ENCODE results near the gene DNMT3B.

The DNMT3B gene

GRCh38 chr20:32839982-32840285 lies 77.7 kb downstream of the DNMT3B start:
- peaks cover 15% of the 10 kb centered on the region for H3K36me3 ChIP-seq (ENCODE audit: control insufficient read depth, insufficient read depth, low read length)
- H3K9me3 ChIP-seq (ENCODE audit: control insufficient read depth, low read length): no peaks in the 10 kb centered on the region
- no peaks in the 10 kb centered on the region for H3K27me3 ChIP-seq (ENCODE audit: control insufficient read depth, insufficient read depth, low read length)
- no peak overlapping the region for H3K4me3 ChIP-seq (ENCODE audit: low read length)
- H3K4me1 ChIP-seq (ENCODE audit: control insufficient read depth, insufficient read depth, low read length): no peaks in the 10 kb centered on the region
- H3K9ac ChIP-seq (ENCODE audit: low read length): no peak overlapping the region

GRCh38 chr20:32841174-32841573 lies 79.0 kb downstream of the DNMT3B start:
- Histone ChIP-seq H3K36me3 (ENCODE audit: control insufficient read depth, insufficient read depth, low read length) (peaks cover 15% of the 10 kb centered on the region), H3K4me3 (ENCODE audit: low read length) (no peak overlapping the region), H3K4me1 (ENCODE audit: control insufficient read depth, insufficient read depth, low read length) (no peaks in the 10 kb centered on the region), H3K9me3 (ENCODE audit: control insufficient read depth, low read length) (no peaks in the 10 kb centered on the region), H3K9ac (ENCODE audit: low read length) (no peak overlapping the region), H3K27me3 (ENCODE audit: control insufficient read depth, insufficient read depth, low read length) (no peaks in the 10 kb centered on the region)

GRCh38 chr20:32841632-32842031 lies 79.4 kb downstream of the DNMT3B start:
- peaks cover 16% of the 10 kb centered on the region for H3K36me3 ChIP-seq (ENCODE audit: control insufficient read depth, insufficient read depth, low read length)
- no peak overlapping the region for H3K9ac ChIP-seq (ENCODE audit: low read length)
- H3K9me3 ChIP-seq (ENCODE audit: control insufficient read depth, low read length): no peaks in the 10 kb centered on the region
- no peaks in the 10 kb centered on the region for H3K4me1 ChIP-seq (ENCODE audit: control insufficient read depth, insufficient read depth, low read length)
- H3K4me3 ChIP-seq (ENCODE audit: low read length): no peak overlapping the region
- H3K27me3 ChIP-seq (ENCODE audit: control insufficient read depth, insufficient read depth, low read length): no peaks in the 10 kb centered on the region

DNA sequence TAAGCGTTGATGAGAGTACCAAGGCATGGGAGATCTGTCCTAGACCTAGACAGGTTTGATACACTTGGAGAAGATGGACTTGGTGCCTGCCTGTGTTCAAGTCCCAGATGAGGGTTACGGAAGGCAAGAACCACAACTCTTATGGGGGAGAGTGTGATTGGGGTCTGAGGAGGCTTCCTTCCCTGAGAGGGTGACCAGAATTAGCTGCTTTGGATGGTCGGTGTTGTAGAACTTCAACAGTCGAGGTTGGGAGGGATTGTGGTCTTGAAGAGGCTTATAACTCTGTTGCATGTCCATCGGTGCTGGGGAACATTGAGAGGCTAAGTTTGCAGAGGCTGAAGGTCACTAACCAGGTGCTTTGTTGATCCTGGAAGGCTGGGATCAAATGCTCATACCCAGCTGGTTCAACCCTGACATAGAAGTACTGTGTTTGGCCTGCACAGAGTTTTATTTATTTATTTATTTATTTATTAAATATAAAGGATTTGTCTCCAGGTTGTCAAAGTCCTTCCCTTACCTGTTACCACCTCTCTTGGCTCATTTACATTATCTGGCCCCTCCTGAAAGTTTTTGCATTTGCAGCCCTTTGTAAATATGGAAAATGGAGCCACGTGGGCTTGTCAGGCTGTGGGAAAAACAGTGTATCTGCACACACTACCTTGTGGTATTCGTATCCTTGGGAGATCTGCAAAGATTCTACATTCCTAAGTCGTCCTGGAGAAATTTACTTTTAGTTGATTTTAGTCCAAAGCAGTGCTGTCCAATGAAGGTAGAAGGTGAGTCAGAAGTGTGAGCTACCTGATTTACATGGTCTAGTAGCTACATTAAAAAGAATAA lies 80.7 kb downstream of the DNMT3B start:
- Histone ChIP-seq H3K36me3 (ENCODE audit: control insufficient read depth, insufficient read depth, low read length) (peaks cover 15% of the 10 kb centered on the region), H3K9me3 (ENCODE audit: control insufficient read depth, low read length) (no peaks in the 10 kb centered on the region), H3K4me1 (ENCODE audit: control insufficient read depth, insufficient read depth, low read length) (no peaks in the 10 kb centered on the region), H3K9ac (ENCODE audit: low read length) (no peak overlapping the region), H3K4me3 (ENCODE audit: low read length) (no peak overlapping the region), H3K27me3 (ENCODE audit: control insufficient read depth, insufficient read depth, low read length) (no peaks in the 10 kb centered on the region)

GRCh38 chr20:32845786-32846185 lies 83.6 kb downstream of the DNMT3B start:
- no peak overlapping the region for H3K4me3 ChIP-seq (ENCODE audit: low read length)
- no peaks in the 10 kb centered on the region for H3K4me1 ChIP-seq (ENCODE audit: control insufficient read depth, insufficient read depth, low read length)
- H3K9me3 ChIP-seq (ENCODE audit: control insufficient read depth, low read length): no peaks in the 10 kb centered on the region
- H3K27me3 ChIP-seq (ENCODE audit: control insufficient read depth, insufficient read depth, low read length): no peaks in the 10 kb centered on the region
- no peak overlapping the region for H3K9ac ChIP-seq (ENCODE audit: low read length)
- H3K36me3 ChIP-seq (ENCODE audit: control insufficient read depth, insufficient read depth, low read length): peaks cover 20% of the 10 kb centered on the region

- Histone ChIP-seq H3K4me1 (ENCODE audit: control insufficient read depth, insufficient read depth, low read length) (no peaks in the 10 kb centered on the region), H3K9ac (ENCODE audit: low read length) (no peak overlapping the region), H3K9me3 (ENCODE audit: control insufficient read depth, low read length) (no peaks in the 10 kb centered on the region), H3K36me3 (ENCODE audit: control insufficient read depth, insufficient read depth, low read length) (peaks cover 20% of the 10 kb centered on the region), H3K27me3 (ENCODE audit: control insufficient read depth, insufficient read depth, low read length) (no peaks in the 10 kb centered on the region), H3K4me3 (ENCODE audit: low read length) (no peak overlapping the region)
Measured at GRCh38 chr20:32846852-32847251, 84.7 kb downstream of the DNMT3B start.

GRCh38 chr20:32847964-32848363 lies 85.8 kb downstream of the DNMT3B start:
- no peaks in the 10 kb centered on the region for H3K27me3 ChIP-seq (ENCODE audit: control insufficient read depth, insufficient read depth, low read length)
- peaks cover 15% of the 10 kb centered on the region for H3K36me3 ChIP-seq (ENCODE audit: control insufficient read depth, insufficient read depth, low read length)
- H3K4me1 ChIP-seq (ENCODE audit: control insufficient read depth, insufficient read depth, low read length): no peaks in the 10 kb centered on the region
- H3K9ac ChIP-seq (ENCODE audit: low read length): no peak overlapping the region
- no peak overlapping the region for H3K4me3 ChIP-seq (ENCODE audit: low read length)
- H3K9me3 ChIP-seq (ENCODE audit: control insufficient read depth, low read length): no peaks in the 10 kb centered on the region

DNA sequence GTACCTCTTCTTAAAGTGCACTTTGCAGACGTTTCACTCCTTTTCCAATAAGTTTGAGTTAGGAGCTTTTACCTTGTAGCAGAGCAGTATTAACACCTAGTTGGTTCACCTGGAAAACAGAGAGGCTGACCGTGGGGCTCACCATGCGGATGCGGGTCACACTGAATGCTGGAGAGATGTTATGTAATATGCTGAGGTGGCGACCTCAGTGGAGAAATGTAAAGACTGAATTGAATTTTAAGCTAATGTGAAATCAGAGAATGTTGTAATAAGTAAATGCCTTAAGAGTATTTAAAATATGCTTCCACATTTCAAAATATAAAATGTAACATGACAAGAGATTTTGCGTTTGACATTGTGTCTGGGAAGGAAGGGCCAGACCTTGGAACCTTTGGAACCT lies 86.7 kb downstream of the DNMT3B start:
- Histone ChIP-seq H3K9ac (ENCODE audit: low read length) (no peak overlapping the region), H3K27me3 (ENCODE audit: control insufficient read depth, insufficient read depth, low read length) (no peaks in the 10 kb centered on the region), H3K36me3 (ENCODE audit: control insufficient read depth, insufficient read depth, low read length) (peaks cover 15% of the 10 kb centered on the region), H3K4me1 (ENCODE audit: control insufficient read depth, insufficient read depth, low read length) (no peaks in the 10 kb centered on the region), H3K4me3 (ENCODE audit: low read length) (no peak overlapping the region), H3K9me3 (ENCODE audit: control insufficient read depth, low read length) (no peaks in the 10 kb centered on the region)

GRCh38 chr20:32849577-32849976 lies 87.4 kb downstream of the DNMT3B start:
- Histone ChIP-seq H3K4me1 (ENCODE audit: control insufficient read depth, insufficient read depth, low read length) (no peaks in the 10 kb centered on the region), H3K27me3 (ENCODE audit: control insufficient read depth, insufficient read depth, low read length) (no peaks in the 10 kb centered on the region), H3K36me3 (ENCODE audit: control insufficient read depth, insufficient read depth, low read length) (peaks cover 15% of the 10 kb centered on the region), H3K4me3 (ENCODE audit: low read length) (no peak overlapping the region), H3K9me3 (ENCODE audit: control insufficient read depth, low read length) (no peaks in the 10 kb centered on the region), H3K9ac (ENCODE audit: low read length) (no peak overlapping the region)

GRCh38 chr20:32855387-32855786 lies 93.2 kb downstream of the DNMT3B start:
- H3K27me3 ChIP-seq (ENCODE audit: control insufficient read depth, insufficient read depth, low read length): no peaks in the 10 kb centered on the region
- H3K9ac ChIP-seq (ENCODE audit: low read length): no peak overlapping the region
- H3K4me3 ChIP-seq (ENCODE audit: low read length): no peak overlapping the region
- no peaks in the 10 kb centered on the region for H3K36me3 ChIP-seq (ENCODE audit: control insufficient read depth, insufficient read depth, low read length)
- no peaks in the 10 kb centered on the region for H3K9me3 ChIP-seq (ENCODE audit: control insufficient read depth, low read length)
- no peaks in the 10 kb centered on the region for H3K4me1 ChIP-seq (ENCODE audit: control insufficient read depth, insufficient read depth, low read length)

DNA sequence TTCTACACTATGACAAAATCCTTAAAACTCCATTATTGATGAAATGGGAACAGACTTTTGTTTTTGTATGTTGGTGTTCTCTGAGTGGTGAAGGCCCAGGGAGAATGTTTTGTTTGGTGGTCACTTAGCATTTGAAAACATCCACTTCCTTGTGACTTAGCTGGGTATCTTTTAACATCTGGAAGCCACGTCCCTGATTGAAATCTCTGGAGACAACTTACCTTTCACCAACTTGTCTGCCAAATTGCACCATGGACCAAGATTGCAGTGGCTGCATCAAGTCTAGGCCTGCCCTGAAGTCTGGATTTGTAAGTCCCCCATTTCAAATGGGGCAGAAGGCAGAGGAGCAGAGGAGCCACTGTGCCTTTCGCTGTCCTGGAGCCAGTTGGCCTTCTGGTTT lies 96.0 kb downstream of the DNMT3B start:
- Histone ChIP-seq H3K4me3 (ENCODE audit: low read length) (no peak overlapping the region), H3K36me3 (ENCODE audit: control insufficient read depth, insufficient read depth, low read length) (no peaks in the 10 kb centered on the region), H3K9ac (ENCODE audit: low read length) (no peak overlapping the region), H3K27me3 (ENCODE audit: control insufficient read depth, insufficient read depth, low read length) (no peaks in the 10 kb centered on the region), H3K4me1 (ENCODE audit: control insufficient read depth, insufficient read depth, low read length) (no peaks in the 10 kb centered on the region), H3K9me3 (ENCODE audit: control insufficient read depth, low read length) (no peaks in the 10 kb centered on the region)

Measured in mucosa of stomach (tissue), 1 donor.